NCI-H2171 (cell line): ENCODE results near the gene MRPL52.
"Not testable (repeated sequence)": the region's sequence is repeated elsewhere in the genome, so short reads cannot be mapped to it uniquely, and the experiment has no call there.

ENCODE experiments used
- DNase-seq: peaks from one replicate; lab custom pipeline; 2025; lab: John Stamatoyannopoulos, UW

MRPL52 gene

GRCh38 chr14:22854963-22855724, 25.5 kb downstream of the MRPL52 start:
- DNase-seq, result no peak

GRCh38 chr14:22856428-22856827, 26.7 kb downstream of the MRPL52 start:
- DNase-seq, result no peak

GRCh38 chr14:22860377-22860776, 30.7 kb downstream of the MRPL52 start:
- DNase-seq, result not testable (repeated sequence)

GRCh38 chr14:22861651-22862050, 32.0 kb downstream of the MRPL52 start:
- DNase-seq, result no peak

- DNase-seq, result no peak
Observed at GRCh38 chr14:22864979-22865378, 35.3 kb downstream of the MRPL52 start.

- no peak for DNase-seq
Observed at GRCh38 chr14:22865424-22866405, 36.0 kb downstream of the MRPL52 start.

- DNase-seq, result no peak
Observed at GRCh38 chr14:22866874-22867273, 37.2 kb downstream of the MRPL52 start.

GRCh38 chr14:22870811-22871223, 41.1 kb downstream of the MRPL52 start:
- no peak for DNase-seq

GRCh38 chr14:22871224-22872032, 41.7 kb downstream of the MRPL52 start, which contains the start of gene LRP10:
Gene LRP10 (plus strand): TSS chr14:22871740. CDS start chr14:22872304, 564 bp downstream.
- DNase-seq, result peak; percentile 78

- peak; percentile 69 for DNase-seq
Observed at GRCh38 chr14:22872033-22872832, 42.5 kb downstream of the MRPL52 start.

- DNase-seq, result no peak
Observed at GRCh38 chr14:22872833-22873520, 43.3 kb downstream of the MRPL52 start.

- DNase-seq, result no peak
Observed at GRCh38 chr14:22875003-22875747, 45.5 kb downstream of the MRPL52 start.

- DNase-seq, result no peak
Observed at GRCh38 chr14:22875748-22876319, 46.1 kb downstream of the MRPL52 start.

GRCh38 chr14:22877000-22877501, 47.4 kb downstream of the MRPL52 start:
- DNase-seq, result no peak

- DNase-seq, result no peak
Observed at GRCh38 chr14:22878271-22879246, 48.9 kb downstream of the MRPL52 start.

- DNase-seq, result no peak
Observed at GRCh38 chr14:22882064-22882463, 52.4 kb downstream of the MRPL52 start.

- peak; percentile 97 for DNase-seq
Observed at GRCh38 chr14:22882529-22883172, 53.0 kb downstream of the MRPL52 start.
